Mucosa of descending colon (tissue), 3 donors: ENCODE measurements around the gene DUSP7. TPM values are rescaled to one million over a fixed set of nuclear protein-coding genes. Genes with fewer than 3 reads are reported as not detected.

Experiments used
- ATAC-seq: fragments of 200-7000 bp; cut with Tn5 transposase; one replicate; pipeline ENCODE4 v1.9.1; 2020; ENCODE audit warnings: mild to moderate bottlenecking, moderate library complexity
- DNase-seq, 3 donors: peaks; one replicate each; pipeline ENCODE4 v3.0.0-alpha.2; 2020
- H3K36me3 ChIP-seq: fragments of 200-600 bp; one replicate; pipeline ENCODE4 v1.8.0; 2021; ENCODE audit warnings: low read depth, mild to moderate bottlenecking
- H3K4me1 ChIP-seq: fragments of 200-600 bp; one replicate; pipeline ENCODE4 v1.8.0; 2021; ENCODE audit warnings: low read depth, mild to moderate bottlenecking
- H3K4me3 ChIP-seq: fragments of 200-600 bp; one replicate; pipeline ENCODE4 v1.8.0; 2021; ENCODE audit warnings: mild to moderate bottlenecking
- H3K9me3 ChIP-seq: fragments of 200-600 bp; one replicate; pipeline ENCODE4 v1.8.0; 2021; ENCODE audit warnings: mild to moderate bottlenecking
- CTCF ChIP-seq: fragments of 200-600 bp; IDR thresholded peaks from one replicate; pipeline ENCODE4 v1.8.0; 2022; ENCODE audit warnings: antibody characterized with exemption, mild to moderate bottlenecking
- intact Hi-C, 2 donors: fragments of 100-400 bp; cut with DNase I in 1 of 2; cut with micrococcal nuclease in 1 of 2; formaldehyde crosslinking; loops; one replicate each; pipeline versions ENCODE4 v1.11.0 to v1.11.1; 2022; cut with DNase I, micrococcal nuclease
- total RNA-seq, 3 donors: library from RNA; stranded (reverse); fragmentation: NEBNext Ultra II Directional in 2 of 3; extraction: Animal tissue kit (Norgen Biotek cat#: 25700) in 2 of 3; gene quantifications; one replicate each; pipeline versions ENCODE4 v1.2.1 to v1.2.4, GENCODE V29; 2021 to 2023
- donor health status: DM: no; HTN: no; CAD: no; lungs with moderate emphysema.
- donor health status: DM: no; HTN: no; CAD: no.
- donor health status: DM: no; HTN: yes; CAD: no.

The DUSP7 gene
- total RNA-seq, 3 donors from 2014 or later, result 6.9 to 12.3 (median 8.0) TPM

- Histone ChIP-seq H3K4me1 (no peaks in the 10 kb centered on the region), H3K9me3 (no peaks in the 10 kb centered on the region), H3K36me3 (no peaks in the 10 kb centered on the region), H3K4me3 (no peak overlapping the region)
- TF ChIP-seq CTCF, result no peak
- intact Hi-C loops, result no loop called here
- DNase-seq (no peak), ATAC-seq (no peak)
These were observed 49.1 kb downstream of the DUSP7 start for GRCh38 chr3:52007291-52007690.

- H3K4me1 ChIP-seq, result peaks cover under 1% of the 10 kb centered on the region
- intact Hi-C loops, result no loop called here
- no peaks in the 10 kb centered on the region for H3K36me3 ChIP-seq
- no peak overlapping the region for H3K4me3 ChIP-seq
- ATAC-seq (no peak), DNase-seq (no peak)
- no peak for TF ChIP-seq CTCF
- H3K9me3 ChIP-seq, result no peaks in the 10 kb centered on the region
These were observed 49.6 kb downstream of the DUSP7 start for GRCh38 chr3:52006820-52007133.

GRCh38 chr3:52006017-52006819 is 50.2 kb downstream of the DUSP7 start:
- Histone ChIP-seq H3K36me3 (no peaks in the 10 kb centered on the region), H3K9me3 (no peaks in the 10 kb centered on the region), H3K4me3 (no peak overlapping the region), H3K4me1 (peaks cover 5% of the 10 kb centered on the region)
- DNase-seq, result no peak
- intact Hi-C loops, result no loop called here
- TF ChIP-seq CTCF, result no peak
- ATAC-seq, result no peak

GRCh38 chr3:52005571-52005986 is 50.8 kb downstream of the DUSP7 start:
- intact Hi-C loops, result no loop called here
- Histone ChIP-seq H3K4me3 (no peak overlapping the region), H3K36me3 (no peaks in the 10 kb centered on the region), H3K4me1 (peaks cover 5% of the 10 kb centered on the region), H3K9me3 (no peaks in the 10 kb centered on the region)
- no peak for TF ChIP-seq CTCF
- ATAC-seq (no peak), DNase-seq (no peak)

- Histone ChIP-seq H3K4me3 (no peak overlapping the region), H3K9me3 (no peaks in the 10 kb centered on the region), H3K36me3 (no peaks in the 10 kb centered on the region), H3K4me1 (peaks cover 5% of the 10 kb centered on the region)
- ATAC-seq, result no peak
- DNase-seq, result no peak
- no peak for TF ChIP-seq CTCF
- intact Hi-C loops, result loop anchor here (5.0 kb wide), 3 partner anchors 117 to 337 kb away; no protein-coding TSS in a partner anchor
These were observed 51.4 kb downstream of the DUSP7 start for GRCh38 chr3:52004906-52005395.
